Sigmoid colon (tissue), 7 donors: ENCODE results near the gene MXD4. TPM values are rescaled to one million over a fixed set of nuclear protein-coding genes. Genes with fewer than 3 reads are reported as not detected.

Source experiments
- DNase-seq: peaks from one replicate; pipeline ENCODE4 v3.0.0-alpha.2; 2019
- H3K27ac ChIP-seq, 4 donors: fragments of 200-600 bp; sonication (generic); one replicate each; pipeline ENCODE4 v1.5.1; 2016 to 2019; ENCODE audit warnings: mild to moderate bottlenecking in 1 of 4
- H3K27me3 ChIP-seq, 3 donors: fragments of 200-600 bp; sonication (generic); one replicate each; pipeline ENCODE4 v1.5.1; 2019; ENCODE audit warnings: mild to moderate bottlenecking in 1 of 3
- H3K36me3 ChIP-seq, 4 donors: fragments of 200-600 bp; sonication (generic); one replicate each; pipeline ENCODE4 v1.5.1; 2016 to 2019
- H3K4me1 ChIP-seq, 4 donors: fragments of 200-600 bp; sonication (generic); one replicate each; pipeline ENCODE4 v1.5.1; 2017 to 2019
- H3K4me3 ChIP-seq, 4 donors: fragments of 200-600 bp; sonication (generic); one replicate each; pipeline ENCODE4 v1.5.1; 2017 to 2019; ENCODE audit warnings: mild to moderate bottlenecking in 2 of 4, moderate library complexity in 1 of 4
- H3K9me3 ChIP-seq, 4 donors: fragments of 200-600 bp in 3 of 4; sonication (generic) in 3 of 4; one replicate each; pipeline versions ENCODE4 v1.5.1 to v1.6.1; 2013 to 2019
- EP300 ChIP-seq, 4 donors: sonication (generic); formaldehyde crosslinking; IDR thresholded peaks; one replicate each; pipeline ENCODE4 v1.6.1; 2017; ENCODE audit warnings: antibody characterized with exemption in 4 of 4
- POLR2A ChIP-seq, 2 donors: fragments of 450-650 bp; IDR thresholded peaks; one replicate each; pipeline ENCODE4 v1.6.1; 2016; ENCODE audit warnings: antibody characterized with exemption in 2 of 2, mild to moderate bottlenecking in 2 of 2, moderate library complexity in 2 of 2
- POLR2AphosphoS5 ChIP-seq, 4 donors: sonication (generic); formaldehyde crosslinking; IDR thresholded peaks; one replicate each; pipeline ENCODE4 v1.6.1; 2017; ENCODE audit warnings: antibody characterized with exemption in 4 of 4
- WGBS, 2 donors: extraction: QIAGEN DNeasy Blood & Tissue Kit; methylation state at CpG; one replicate each; pipeline ENCODE4 v1.1.7; 2013; 5-methylcytosine and 5-hydroxymethylcytosine counted together
- intact Hi-C: fragments of 100-400 bp; cut with DNase I; formaldehyde crosslinking; loops from one replicate; pipeline ENCODE4 v1.15.1; 2023
- polyA plus RNA-seq, 3 donors: library from polyadenylated mRNA; stranded (reverse); fragments of 200-250 nt; gene quantifications; one replicate each; pipeline ENCODE4 v1.2.3, GENCODE V29; 2013
- total RNA-seq, 4 donors: library from RNA; depleted of rRNA; stranded (reverse); fragments of >200 nt; gene quantifications; one replicate each; pipeline ENCODE4 v1.1.0, GENCODE V29; 2016
- TF ChIP-seq, protein P1 (sequence below), 4 experiments: fragments of 450-650 bp in 3 of 4; fragments of 200-600 bp in 1 of 4; IDR thresholded peaks; one replicate each; pipeline ENCODE4 v1.5.1; 2016 to 2019; ENCODE audit warnings: antibody characterized with exemption in 4 of 4, mild to moderate bottlenecking in 3 of 4, moderate library complexity in 2 of 4
- donor health status: healthy with polysubstance abuse.
- donor health status: Bipolar disorder and iron deficiency.
- donor health status: healthy.

The MXD4 gene
- total and polyA plus RNA-seq, 7 donors, result 25.0 to 62.0 (median 36.4) TPM

- 67 to 87% methylated on average over 6 of the region's 6 CpGs for WGBS, 2 donors
- H3K4me1 ChIP-seq, result peaks cover 0 to 63% (median 48%) of the 10 kb centered on the region in 4 donors
- no peaks in the 10 kb centered on the region for H3K27me3 ChIP-seq
- no peaks in the 10 kb centered on the region for H3K9me3 ChIP-seq
- DNase-seq, result peak; percentile 63
- intact Hi-C loops, result loop anchor here (5.0 to 10.0 kb wide), 3 partner anchors 100 to 493 kb away; partner anchors contain the start of genes CFAP99, TNIP2 and ZFYVE28
- TF ChIP-seq POLR2AphosphoS5 (IDR thresholded peaks at IDR 0.05), result no peak
- TF ChIP-seq POLR2A (IDR thresholded peaks at IDR 0.05), result no peak
- TF ChIP-seq, protein P1, sequence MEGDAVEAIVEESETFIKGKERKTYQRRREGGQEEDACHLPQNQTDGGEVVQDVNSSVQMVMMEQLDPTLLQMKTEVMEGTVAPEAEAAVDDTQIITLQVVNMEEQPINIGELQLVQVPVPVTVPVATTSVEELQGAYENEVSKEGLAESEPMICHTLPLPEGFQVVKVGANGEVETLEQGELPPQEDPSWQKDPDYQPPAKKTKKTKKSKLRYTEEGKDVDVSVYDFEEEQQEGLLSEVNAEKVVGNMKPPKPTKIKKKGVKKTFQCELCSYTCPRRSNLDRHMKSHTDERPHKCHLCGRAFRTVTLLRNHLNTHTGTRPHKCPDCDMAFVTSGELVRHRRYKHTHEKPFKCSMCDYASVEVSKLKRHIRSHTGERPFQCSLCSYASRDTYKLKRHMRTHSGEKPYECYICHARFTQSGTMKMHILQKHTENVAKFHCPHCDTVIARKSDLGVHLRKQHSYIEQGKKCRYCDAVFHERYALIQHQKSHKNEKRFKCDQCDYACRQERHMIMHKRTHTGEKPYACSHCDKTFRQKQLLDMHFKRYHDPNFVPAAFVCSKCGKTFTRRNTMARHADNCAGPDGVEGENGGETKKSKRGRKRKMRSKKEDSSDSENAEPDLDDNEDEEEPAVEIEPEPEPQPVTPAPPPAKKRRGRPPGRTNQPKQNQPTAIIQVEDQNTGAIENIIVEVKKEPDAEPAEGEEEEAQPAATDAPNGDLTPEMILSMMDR (IDR thresholded peaks at IDR 0.05), result no peak
- TF ChIP-seq EP300 (IDR thresholded peaks at IDR 0.05), result no peak
- no peak overlapping the region for H3K4me3 ChIP-seq
- peak overlapping the region in 1 of 4 donors; percentile 80 for H3K27ac ChIP-seq
- H3K36me3 ChIP-seq, result no peaks in the 10 kb centered on the region
These were observed 2.7 kb upstream of the MXD4 start for GRCh38 chr4:2264481-2265041.

DNA sequence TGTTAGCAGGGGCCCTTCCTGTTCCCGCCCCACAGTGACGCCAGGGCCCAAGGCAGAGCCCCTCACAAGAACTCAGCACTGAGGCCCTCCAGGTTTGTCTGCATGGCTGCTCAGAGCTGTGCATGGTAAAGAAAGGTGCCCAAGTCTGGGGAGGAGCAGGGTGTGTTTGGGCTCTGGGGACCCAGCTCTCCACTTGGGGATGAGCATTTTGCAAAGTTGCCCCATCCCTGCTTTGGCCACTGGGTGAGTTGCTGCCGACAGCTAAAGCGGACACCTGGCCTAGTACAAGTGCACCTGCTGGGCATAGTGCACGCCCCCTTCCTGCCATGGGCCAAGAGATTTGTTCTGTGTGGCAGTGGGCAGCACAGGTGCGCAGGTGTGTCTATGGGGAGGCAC lies 2.0 kb upstream of the MXD4 start:
- DNase-seq, result peak; percentile 64
- Histone ChIP-seq H3K27ac (peak overlapping the region in 1 of 4 donors; percentile 98), H3K4me1 (peaks cover 0 to 69% (median 54%) of the 10 kb centered on the region in 4 donors), H3K27me3 (no peaks in the 10 kb centered on the region), H3K9me3 (no peaks in the 10 kb centered on the region), H3K36me3 (peaks cover 0 to 3% (median 0%) of the 10 kb centered on the region in 4 donors), H3K4me3 (no peak overlapping the region)
- 43 to 79% methylated on average over 6 of the region's 6 CpGs for WGBS, 2 donors
- TF ChIP-seq, protein P1 (IDR thresholded peaks at IDR 0.05), result no peak
- TF ChIP-seq EP300 (IDR thresholded peaks at IDR 0.05) (no peak), POLR2A (IDR thresholded peaks at IDR 0.05) (no peak), POLR2AphosphoS5 (IDR thresholded peaks at IDR 0.05) (no peak)
- intact Hi-C loops, result loop anchor here (2.0 to 10.0 kb wide), 4 partner anchors 101 to 493 kb away; partner anchors contain the start of genes CFAP99, RNF4, TNIP2 and ZFYVE28

- no peaks in the 10 kb centered on the region for H3K9me3 ChIP-seq
- peak overlapping the region; percentile 48 to 92 (median 62) for H3K4me3 ChIP-seq
- no peaks in the 10 kb centered on the region for H3K27me3 ChIP-seq
- DNase-seq, result no peak
- TF ChIP-seq, protein P1 (IDR thresholded peaks at IDR 0.05), result no peak
- no peak for TF ChIP-seq POLR2A (IDR thresholded peaks at IDR 0.05)
- TF ChIP-seq POLR2AphosphoS5 (IDR thresholded peaks at IDR 0.05), result no peak
- no peak for TF ChIP-seq EP300 (IDR thresholded peaks at IDR 0.05)
- peaks cover 0 to 7% (median 0%) of the 10 kb centered on the region in 4 donors for H3K36me3 ChIP-seq
- WGBS, 2 donors, result 37 to 52% methylated on average over 13 of the region's 13 CpGs
- intact Hi-C loops, result loop anchor here (1.0 to 10.0 kb wide), 5 partner anchors 21 to 494 kb away; partner anchors contain the start of genes CFAP99, HAUS3, POLN and RNF4
- peaks cover 0 to 79% (median 65%) of the 10 kb centered on the region in 4 donors for H3K4me1 ChIP-seq
- peak overlapping the region; percentile 93 to 99 (median 98) for H3K27ac ChIP-seq
These were observed 988 bp upstream of the MXD4 start for GRCh38 chr4:2262944-2263250.

DNA sequence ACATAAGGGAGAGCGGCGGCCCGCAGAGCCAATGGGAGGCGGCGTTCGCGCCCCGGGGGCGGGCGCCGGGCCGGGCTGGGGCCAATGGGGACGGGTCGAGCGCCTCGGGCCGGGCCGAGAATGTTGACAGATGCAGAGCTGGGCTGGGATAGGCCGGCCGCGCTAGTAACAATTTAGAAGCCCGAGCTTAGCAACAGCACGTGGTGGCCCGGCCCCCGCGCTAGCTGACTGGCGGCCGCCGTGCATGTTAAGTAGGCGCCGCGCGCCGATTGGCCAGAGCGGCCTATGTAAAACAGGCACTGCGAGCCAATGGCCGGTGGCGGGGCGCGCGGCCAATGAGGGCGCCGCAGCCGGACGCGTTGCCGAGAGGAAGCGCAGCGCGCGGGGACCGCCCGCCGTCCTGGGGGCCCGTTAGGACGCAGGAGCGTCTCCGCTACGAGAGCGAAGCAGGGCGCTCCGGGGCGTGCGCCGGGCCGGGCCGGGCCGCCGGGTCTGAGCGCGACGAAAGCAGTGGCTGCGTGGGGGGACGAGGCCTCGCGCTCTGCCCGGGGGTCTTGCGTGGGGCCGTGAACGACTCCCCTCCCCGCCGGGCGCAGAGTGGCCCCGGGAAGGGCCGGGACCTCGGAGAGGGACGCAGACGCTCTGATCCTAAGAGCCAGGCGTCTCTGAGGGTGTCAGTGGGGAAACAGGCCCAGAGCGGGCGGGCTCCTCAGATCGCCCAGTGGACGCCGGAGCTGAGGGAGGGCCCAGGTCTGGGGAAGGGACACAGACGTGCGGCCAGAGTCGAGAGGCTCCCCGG lies 435 bp upstream of the MXD4 start:
- 1% methylated on average over 98 of the region's 98 CpGs for WGBS, 2 donors

More for the DNA sequence above, 435 bp upstream of the MXD4 start:
- peak; percentile 100 for DNase-seq
- Histone ChIP-seq H3K27ac (peak overlapping the region; percentile 96 to 99 (median 98)), H3K4me1 (peaks cover 0 to 85% (median 70%) of the 10 kb centered on the region in 4 donors), H3K27me3 (no peaks in the 10 kb centered on the region), H3K36me3 (peaks cover 0 to 7% (median 0%) of the 10 kb centered on the region in 4 donors), H3K4me3 (peak overlapping the region; percentile 48 to 94 (median 92)), H3K9me3 (no peaks in the 10 kb centered on the region)
- intact Hi-C loops, result loop anchor here (1.0 to 10.0 kb wide), 5 partner anchors 20 to 495 kb away; partner anchors contain the start of genes CFAP99, HAUS3, POLN and RNF4
- TF ChIP-seq EP300 (IDR thresholded peaks at IDR 0.05) (no peak), POLR2AphosphoS5 (IDR thresholded peaks at IDR 0.05) (peak; percentile 89 to 95 (median 94)), POLR2A (IDR thresholded peaks at IDR 0.05) (peak; percentile 53 to 72)
- TF ChIP-seq, protein P1 (IDR thresholded peaks at IDR 0.05), result no peak
